K562 (cell line): ENCODE data around the gene ADGRF5. TPM values are rescaled to one million over a fixed set of nuclear protein-coding genes. Genes with fewer than 3 reads are reported as not detected.

Experiments
- ATAC-seq: fragments of 200-7000 bp; cut with Tn5 transposase; 3 replicates; pipeline ENCODE4 v1.9.1; 2020; ENCODE audit warnings: moderate library complexity
- BruUV-seq: library from RNA; stranded (reverse); fragments of 400-500 nt; replicated peaks from 2 replicates; lab custom pipeline; 2021; lab: Mats Ljungman, UMichigan
- CTCF ChIA-PET: fragments of 300-600 bp; formaldehyde crosslinking; extraction: SDS; loops from one replicate; lab custom pipeline; 2021; ENCODE audit warnings: low intra/inter-chr PET ratio; lab: Yijun Ruan, JAX
- POLR2A ChIA-PET: fragments of 300-600, 350-650 bp; sonication (Branson Sonifier 250); formaldehyde crosslinking; extraction: SDS; loops from one replicate; lab custom pipeline; 2021; ENCODE audit warnings: antibody characterized with exemption, inconsistent platforms; lab: Yijun Ruan, JAX
- DNase-seq, 4 experiments: peaks; one replicate each; pipeline versions ENCODE4 v3.0.0 to v3.0.0-alpha.2; 2011 to 2018; ENCODE audit warnings: low spot score in 3 of 4, mixed read lengths in 3 of 4; ENCODE audit errors: extremely low read depth in 1 of 4
- FAIRE-seq: peaks from 2 replicates; lab custom pipeline; 2011; peaks lifted over from hg19 to GRCh38; lab: Jason Lieb, UNC
- H2AFZ ChIP-seq: 2 replicates; pipeline ENCODE4 v1.6.0; 2011; ENCODE audit warnings: low read depth, low read length, control low read depth, inconsistent platforms
- H3K27ac ChIP-seq: fragments of 200-600 bp; 3 replicates; pipeline ENCODE4 v1.8.0; 2011; ENCODE audit warnings: low read depth, mild to moderate bottlenecking, control low read depth, inconsistent platforms, low read length, moderate library complexity, mixed read lengths; ENCODE audit errors: extremely low read depth
- H3K27me3 ChIP-seq, 2 experiments: fragments of 300-600 bp in 1 of 2; 2 replicates in 1 of 2; 3 replicates in 1 of 2; pipeline versions ENCODE4 v1.6.0 to v1.8.0; 2011; ENCODE audit warnings: inconsistent platforms in 2 of 2, low read length in 2 of 2, mild to moderate bottlenecking in 1 of 2, mixed read lengths in 1 of 2, moderate library complexity in 1 of 2; ENCODE audit not compliant: control insufficient read depth in 2 of 2, insufficient read depth in 2 of 2
- H3K36me3 ChIP-seq: fragments of 300-600 bp; 3 replicates; pipeline ENCODE4 v1.8.0; 2011; ENCODE audit warnings: mild to moderate bottlenecking, low read length, inconsistent platforms; ENCODE audit not compliant: control insufficient read depth, insufficient read depth
- H3K4me1 ChIP-seq, 2 experiments: fragments of 200-600 bp in 1 of 2; replicated peaks in 1 of 2; 2 replicates in 1 of 2; 3 replicates in 1 of 2; pipeline versions ENCODE4 v1.5.1 to v1.8.0; 2011; ENCODE audit warnings: inconsistent platforms in 2 of 2, low read length in 2 of 2, mild to moderate bottlenecking in 1 of 2, mixed read lengths in 1 of 2, moderate library complexity in 1 of 2; ENCODE audit not compliant: control insufficient read depth in 2 of 2, insufficient read depth in 2 of 2
- H3K4me2 ChIP-seq: 2 replicates; pipeline ENCODE4 v1.6.1; 2011; ENCODE audit warnings: low read length, control low read depth, inconsistent platforms, mixed read lengths; ENCODE audit not compliant: insufficient read depth
- H3K4me3 ChIP-seq: fragments of 200-600 bp; sonication (generic), shearing (Covaris generic); 2 replicates; pipeline ENCODE4 v1.5.1; 2016; ENCODE audit warnings: control low read depth, inconsistent platforms
- H3K79me2 ChIP-seq: fragments of 200-600 bp; 3 replicates; pipeline ENCODE4 v1.8.0; 2011; ENCODE audit warnings: low read length, inconsistent platforms; ENCODE audit not compliant: control insufficient read depth, insufficient read depth
- H3K9ac ChIP-seq, 2 experiments: 2 replicates each; pipeline versions ENCODE4 v1.6.0 to v1.6.1; 2011; ENCODE audit warnings: low read depth in 2 of 2, low read length in 2 of 2, control low read depth in 1 of 2, inconsistent platforms in 1 of 2, mild to moderate bottlenecking in 1 of 2, mixed read lengths in 1 of 2; ENCODE audit not compliant: insufficient read depth in 1 of 2
- H3K9me1 ChIP-seq: one replicate; pipeline ENCODE4 v1.6.0; 2011; ENCODE audit warnings: inconsistent platforms, mild to moderate bottlenecking, low read length, moderate library complexity; ENCODE audit not compliant: control insufficient read depth, insufficient read depth
- H3K9me3 ChIP-seq: replicated peaks from 2 replicates; pipeline ENCODE4 v1.5.1; 2011; ENCODE audit warnings: low read depth, low read length, inconsistent platforms; ENCODE audit not compliant: control insufficient read depth, insufficient read depth
- H4K20me1 ChIP-seq: replicated peaks from 2 replicates; pipeline ENCODE4 v1.6.1; 2011; ENCODE audit warnings: low read length, inconsistent platforms, mixed read lengths; ENCODE audit not compliant: control insufficient read depth, insufficient read depth
- BMI1 ChIP-seq: fragments of 150-350 bp; IDR thresholded peaks from 2 replicates; pipeline ENCODE4 v1.6.1; 2014; ENCODE audit warnings: low read length
- CC2D1A ChIP-seq: fragments of 450-650 bp; IDR thresholded peaks from 2 replicates; pipeline ENCODE4 v1.6.1; 2017; ENCODE audit warnings: mild to moderate bottlenecking
- DNMT1 ChIP-seq: fragments of 450-650 bp; IDR thresholded peaks from 2 replicates; pipeline ENCODE4 v1.6.1; 2016; ENCODE audit warnings: antibody characterized with exemption, mild to moderate bottlenecking
- FUS ChIP-seq: fragments of 200-400 bp; formaldehyde crosslinking; optimal IDR thresholded peaks from 2 replicates; pipeline ENCODE3; 2017; ENCODE audit warnings: low read depth, low read length
- MCM7 ChIP-seq, 2 experiments: fragments of 450-650 bp; IDR thresholded peaks; 2 replicates each; pipeline ENCODE4 v1.6.1; 2016 to 2018
- PHTF2 ChIP-seq: fragments of 250-450 bp; sonication (Bioruptor Pico); IDR thresholded peaks from 2 replicates; pipeline ENCODE4 v1.5.0; 2021; ENCODE audit warnings: mild to moderate bottlenecking
- SIN3A ChIP-seq, 2 experiments: fragments of 150-350 bp in 1 of 2; IDR thresholded peaks; 2 replicates each; pipeline ENCODE4 v1.6.1; 2011 to 2016; ENCODE audit warnings: borderline replicate concordance in 2 of 2, low read depth in 2 of 2, low read length in 2 of 2, mild to moderate bottlenecking in 2 of 2, moderate library complexity in 2 of 2; ENCODE audit not compliant: control insufficient read depth in 1 of 2
- ZNF121 ChIP-seq: sonication (generic); formaldehyde crosslinking; conservative IDR thresholded peaks from 2 replicates; pipeline ENCODE4 v1.8.0; 2022; ENCODE audit warnings: missing genetic modification reagents
- ZNF140 ChIP-seq: fragments of 250-450 bp; sonication (Bioruptor Pico); IDR thresholded peaks from 2 replicates; pipeline ENCODE4 v1.8.0; 2021; ENCODE audit warnings: moderate library complexity, mild to moderate bottlenecking, inconsistent platforms
- ZNF699 ChIP-seq: fragments of 250-450 bp; sonication (Bioruptor Pico); IDR thresholded peaks from 2 replicates; pipeline ENCODE4 v1.8.0; 2021; ENCODE audit warnings: mild to moderate bottlenecking, moderate library complexity; ENCODE audit not compliant: insufficient replicate concordance
- WGBS: fragments of 100-300 bp; shearing (Covaris generic); methylation state at CpG from one replicate; pipeline ENCODE4 v1.1.6; 2016; ENCODE audit warnings: low coverage, mixed read lengths; ENCODE audit not compliant: insufficient coverage; ENCODE audit errors: missing lambda C conversion rate; 5-methylcytosine and 5-hydroxymethylcytosine counted together
- in situ Hi-C: fragments of 300-500 bp; cut with MboI; formaldehyde crosslinking; loops from 4 replicates; pipeline ENCODE4 v1.15.0; 2018; ENCODE audit warnings: inconsistent platforms, mixed read lengths
- intact Hi-C: fragments of 100-400 bp; cut with micrococcal nuclease; formaldehyde crosslinking; loops from 2 replicates; pipeline ENCODE4 v1.14.2; 2022
- polyA plus RNA-seq, 8 experiments: library from polyadenylated mRNA; depleted of rRNA in 4 of 8; stranded (reverse) in 5 of 8; unstranded in 3 of 8; fragments of >200 nt; fragmentation: Nextera tagmentation in 2 of 8; fragmentation: Illumina TruSeq in 1 of 8; extraction: Ambion mirVana in 2 of 8; extraction: Trizol in 1 of 8; gene quantifications; 2 replicates each; pipeline versions ENCODE4 v1.2.1 to v1.2.3, GENCODE V29; 2011 to 2014; ENCODE audit warnings: inconsistent platforms in 1 of 8, missing spikeins in 1 of 8
- total RNA-seq, 7 experiments: library from RNA; depleted of rRNA in 6 of 7; stranded (reverse); fragments of >200 nt in 6 of 7; fragmentation: Illumina TruSeq in 2 of 7; extraction: Trizol in 2 of 7; gene quantifications; 2 replicates each; pipeline versions ENCODE4 v1.2.1 to v1.2.3, GENCODE V29; 2011 to 2021; ENCODE audit warnings: low replicate concordance in 1 of 7
- TF ChIP-seq, protein P1 (sequence below): fragments of 450-650 bp; IDR thresholded peaks from 2 replicates; pipeline ENCODE4 v1.6.1; 2018; ENCODE audit not compliant: partially characterized antibody
- TF ChIP-seq, protein P2 (sequence below): fragments of 250-450 bp; sonication (Bioruptor Pico); IDR thresholded peaks from 2 replicates; pipeline ENCODE4 v1.8.0; 2022; ENCODE audit warnings: inconsistent platforms
- TF ChIP-seq, protein P3 (sequence below): fragments of 450-650 bp; IDR thresholded peaks from 2 replicates; pipeline ENCODE4 v1.6.1; 2017; ENCODE audit warnings: mild to moderate bottlenecking, moderate library complexity
- TF ChIP-seq, protein P4 (sequence below): IDR thresholded peaks from 2 replicates; pipeline ENCODE4 v1.6.1; 2011; ENCODE audit not compliant: insufficient read length; ENCODE audit errors: extremely low read depth

ADGRF5 gene
- total and polyA plus RNA-seq, 9 of the 15 experiments (the other 6 are each of a cell fraction or from before 2014, with no cell fraction given), result 0.07 TPM; not detected in 8

DNA sequence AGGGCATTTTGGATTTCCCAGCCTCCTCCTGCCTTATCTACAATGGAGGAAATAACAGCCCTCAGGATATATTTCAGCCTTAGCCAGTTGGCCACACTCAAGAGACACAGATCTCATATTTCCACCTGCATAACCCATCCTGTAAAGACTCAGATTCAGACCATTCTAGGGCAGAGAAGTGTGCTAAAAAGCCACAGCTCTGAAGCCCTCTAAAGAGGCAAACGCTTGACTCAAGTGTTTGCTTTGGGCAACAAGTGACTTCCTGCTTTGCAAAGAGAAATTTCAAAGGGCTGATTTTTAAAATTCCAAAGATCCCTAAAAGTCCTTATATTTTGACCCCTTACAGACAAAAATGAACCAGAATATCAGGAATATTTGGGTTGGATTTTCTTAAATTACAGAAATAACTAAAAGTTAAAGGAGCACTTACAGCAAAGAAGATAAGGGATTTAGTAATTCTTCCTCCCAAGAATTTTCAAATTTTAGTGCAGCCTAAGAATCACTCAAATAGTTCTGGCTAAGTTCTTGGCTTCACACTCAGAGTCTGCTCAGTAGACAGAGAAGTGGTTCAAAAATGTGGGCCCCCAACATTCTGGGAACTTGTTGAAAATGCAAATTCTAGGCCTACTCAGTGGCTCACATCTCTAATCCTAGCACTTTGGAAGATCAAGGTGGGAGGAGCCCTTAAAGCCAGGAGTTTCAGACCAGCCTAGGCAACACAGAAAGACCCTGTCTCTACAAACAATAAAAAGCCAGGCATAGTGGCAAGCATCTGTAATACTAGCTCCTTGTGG is 18.9 kb upstream of the ADGRF5 start (continued):
- TF ChIP-seq, protein P1, sequence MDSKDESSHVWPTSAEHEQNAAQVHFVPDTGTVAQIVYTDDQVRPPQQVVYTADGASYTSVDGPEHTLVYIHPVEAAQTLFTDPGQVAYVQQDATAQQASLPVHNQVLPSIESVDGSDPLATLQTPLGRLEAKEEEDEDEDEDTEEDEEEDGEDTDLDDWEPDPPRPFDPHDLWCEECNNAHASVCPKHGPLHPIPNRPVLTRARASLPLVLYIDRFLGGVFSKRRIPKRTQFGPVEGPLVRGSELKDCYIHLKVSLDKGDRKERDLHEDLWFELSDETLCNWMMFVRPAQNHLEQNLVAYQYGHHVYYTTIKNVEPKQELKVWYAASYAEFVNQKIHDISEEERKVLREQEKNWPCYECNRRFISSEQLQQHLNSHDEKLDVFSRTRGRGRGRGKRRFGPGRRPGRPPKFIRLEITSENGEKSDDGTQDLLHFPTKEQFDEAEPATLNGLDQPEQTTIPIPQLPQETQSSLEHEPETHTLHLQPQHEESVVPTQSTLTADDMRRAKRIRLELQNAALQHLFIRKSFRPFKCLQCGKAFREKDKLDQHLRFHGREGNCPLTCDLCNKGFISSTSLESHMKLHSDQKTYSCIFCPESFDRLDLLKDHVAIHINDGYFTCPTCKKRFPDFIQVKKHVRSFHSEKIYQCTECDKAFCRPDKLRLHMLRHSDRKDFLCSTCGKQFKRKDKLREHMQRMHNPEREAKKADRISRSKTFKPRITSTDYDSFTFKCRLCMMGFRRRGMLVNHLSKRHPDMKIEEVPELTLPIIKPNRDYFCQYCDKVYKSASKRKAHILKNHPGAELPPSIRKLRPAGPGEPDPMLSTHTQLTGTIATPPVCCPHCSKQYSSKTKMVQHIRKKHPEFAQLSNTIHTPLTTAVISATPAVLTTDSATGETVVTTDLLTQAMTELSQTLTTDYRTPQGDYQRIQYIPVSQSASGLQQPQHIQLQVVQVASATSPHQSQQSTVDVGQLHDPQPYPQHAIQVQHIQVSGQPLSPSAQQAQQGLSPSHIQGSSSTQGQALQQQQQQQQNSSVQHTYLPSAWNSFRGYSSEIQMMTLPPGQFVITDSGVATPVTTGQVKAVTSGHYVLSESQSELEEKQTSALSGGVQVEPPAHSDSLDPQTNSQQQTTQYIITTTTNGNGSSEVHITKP, result no peak
- no peak for TF ChIP-seq ZNF699
- TF ChIP-seq, protein P2, sequence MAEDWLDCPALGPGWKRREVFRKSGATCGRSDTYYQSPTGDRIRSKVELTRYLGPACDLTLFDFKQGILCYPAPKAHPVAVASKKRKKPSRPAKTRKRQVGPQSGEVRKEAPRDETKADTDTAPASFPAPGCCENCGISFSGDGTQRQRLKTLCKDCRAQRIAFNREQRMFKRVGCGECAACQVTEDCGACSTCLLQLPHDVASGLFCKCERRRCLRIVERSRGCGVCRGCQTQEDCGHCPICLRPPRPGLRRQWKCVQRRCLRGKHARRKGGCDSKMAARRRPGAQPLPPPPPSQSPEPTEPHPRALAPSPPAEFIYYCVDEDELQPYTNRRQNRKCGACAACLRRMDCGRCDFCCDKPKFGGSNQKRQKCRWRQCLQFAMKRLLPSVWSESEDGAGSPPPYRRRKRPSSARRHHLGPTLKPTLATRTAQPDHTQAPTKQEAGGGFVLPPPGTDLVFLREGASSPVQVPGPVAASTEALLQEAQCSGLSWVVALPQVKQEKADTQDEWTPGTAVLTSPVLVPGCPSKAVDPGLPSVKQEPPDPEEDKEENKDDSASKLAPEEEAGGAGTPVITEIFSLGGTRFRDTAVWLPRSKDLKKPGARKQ, result no peak

DNA sequence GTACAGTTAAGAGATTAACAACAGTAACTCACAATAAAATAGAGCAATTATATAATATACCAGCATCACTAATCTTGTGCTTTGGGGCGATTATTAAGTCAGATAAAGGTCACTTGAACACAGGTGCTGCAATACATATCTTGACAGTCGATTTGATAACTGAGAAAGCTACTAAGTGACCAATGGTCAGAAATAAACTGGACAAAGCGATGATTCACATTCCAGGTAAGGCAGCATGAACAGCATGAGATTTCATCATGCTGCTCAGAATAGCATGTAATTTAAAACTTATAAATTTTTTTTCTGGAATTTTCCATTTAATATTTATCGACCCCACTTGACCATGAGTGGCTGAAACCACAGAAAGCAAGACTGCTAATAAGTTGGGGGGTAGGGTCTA is 15.9 kb upstream of the ADGRF5 start:
- Histone ChIP-seq H3K4me3 (no peak overlapping the region), H3K9me1 (no peaks in the 10 kb centered on the region), H3K27ac (no peak overlapping the region), H3K4me1 (no peaks in the 10 kb centered on the region), H3K27me3 (peaks cover 0 to 18% of the 10 kb centered on the region in 2 experiments; a peak in 3 of 5 replicates), H4K20me1 (no peaks in the 10 kb centered on the region), H3K9me3 (no peaks in the 10 kb centered on the region), H3K4me2 (no peak overlapping the region), H3K9ac (no peak overlapping the region), H2AFZ (no peak overlapping the region), H3K79me2 (no peaks in the 10 kb centered on the region), H3K36me3 (no peaks in the 10 kb centered on the region)
- POLR2A ChIA-PET, result no interaction called here
- FAIRE-seq (no peak), DNase-seq (no peak), ATAC-seq (no peak)
- in situ Hi-C loops, result no loop called here
- CTCF ChIA-PET, result no interaction called here
- BruUV-seq, result no TSS peak
- intact Hi-C loops, result no loop called here
- WGBS, result 0% methylated on average over 4 of the region's 4 CpGs
- TF ChIP-seq, protein P3, sequence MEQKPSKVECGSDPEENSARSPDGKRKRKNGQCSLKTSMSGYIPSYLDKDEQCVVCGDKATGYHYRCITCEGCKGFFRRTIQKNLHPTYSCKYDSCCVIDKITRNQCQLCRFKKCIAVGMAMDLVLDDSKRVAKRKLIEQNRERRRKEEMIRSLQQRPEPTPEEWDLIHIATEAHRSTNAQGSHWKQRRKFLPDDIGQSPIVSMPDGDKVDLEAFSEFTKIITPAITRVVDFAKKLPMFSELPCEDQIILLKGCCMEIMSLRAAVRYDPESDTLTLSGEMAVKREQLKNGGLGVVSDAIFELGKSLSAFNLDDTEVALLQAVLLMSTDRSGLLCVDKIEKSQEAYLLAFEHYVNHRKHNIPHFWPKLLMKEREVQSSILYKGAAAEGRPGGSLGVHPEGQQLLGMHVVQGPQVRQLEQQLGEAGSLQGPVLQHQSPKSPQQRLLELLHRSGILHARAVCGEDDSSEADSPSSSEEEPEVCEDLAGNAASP, result no peak
- TF ChIP-seq ZNF140 (CRISPR knock-in tag) (no peak), ZNF121 (no peak), CC2D1A (no peak), FUS (no peak), DNMT1 (no peak), BMI1 (no peak), MCM7 (IDR thresholded peaks at IDR 0.05) (no peak), SIN3A (IDR thresholded peaks at IDR 0.05; ENCODE audit: borderline replicate concordance in 2 of 2, control insufficient read depth in 1 of 2, low read depth in 2 of 2, low read length in 2 of 2) (no peak), PHTF2 (CRISPR knock-in tag) (no peak)
- TF ChIP-seq, protein P4, sequence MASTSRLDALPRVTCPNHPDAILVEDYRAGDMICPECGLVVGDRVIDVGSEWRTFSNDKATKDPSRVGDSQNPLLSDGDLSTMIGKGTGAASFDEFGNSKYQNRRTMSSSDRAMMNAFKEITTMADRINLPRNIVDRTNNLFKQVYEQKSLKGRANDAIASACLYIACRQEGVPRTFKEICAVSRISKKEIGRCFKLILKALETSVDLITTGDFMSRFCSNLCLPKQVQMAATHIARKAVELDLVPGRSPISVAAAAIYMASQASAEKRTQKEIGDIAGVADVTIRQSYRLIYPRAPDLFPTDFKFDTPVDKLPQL, result no peak
